ENCODE data around the gene TP53BP2.

The TP53BP2 gene

DNA sequence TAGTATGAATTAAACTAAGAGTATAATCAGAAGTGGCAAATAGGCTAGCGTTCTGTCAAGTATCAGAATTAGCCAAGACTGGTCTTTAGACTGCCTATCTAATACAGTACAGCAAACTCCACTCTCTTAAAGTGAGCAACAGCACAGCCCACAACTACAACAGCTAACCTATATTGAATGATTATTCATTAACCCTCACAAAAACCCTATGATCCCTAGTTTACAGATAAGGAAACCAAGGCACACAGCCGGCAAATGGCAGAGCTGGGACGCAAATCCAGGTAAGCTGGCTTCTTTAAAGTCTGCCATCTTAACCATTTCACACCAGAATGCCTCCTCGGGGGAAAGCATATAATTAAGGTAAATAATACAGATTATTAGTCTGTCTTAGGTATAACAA, 52.0 kb downstream of the TP53BP2 start:
- no peak for DNase-seq

GRCh38 chr1:223792046-223792445, 53.7 kb downstream of the TP53BP2 start:
- no peak for DNase-seq

DNA sequence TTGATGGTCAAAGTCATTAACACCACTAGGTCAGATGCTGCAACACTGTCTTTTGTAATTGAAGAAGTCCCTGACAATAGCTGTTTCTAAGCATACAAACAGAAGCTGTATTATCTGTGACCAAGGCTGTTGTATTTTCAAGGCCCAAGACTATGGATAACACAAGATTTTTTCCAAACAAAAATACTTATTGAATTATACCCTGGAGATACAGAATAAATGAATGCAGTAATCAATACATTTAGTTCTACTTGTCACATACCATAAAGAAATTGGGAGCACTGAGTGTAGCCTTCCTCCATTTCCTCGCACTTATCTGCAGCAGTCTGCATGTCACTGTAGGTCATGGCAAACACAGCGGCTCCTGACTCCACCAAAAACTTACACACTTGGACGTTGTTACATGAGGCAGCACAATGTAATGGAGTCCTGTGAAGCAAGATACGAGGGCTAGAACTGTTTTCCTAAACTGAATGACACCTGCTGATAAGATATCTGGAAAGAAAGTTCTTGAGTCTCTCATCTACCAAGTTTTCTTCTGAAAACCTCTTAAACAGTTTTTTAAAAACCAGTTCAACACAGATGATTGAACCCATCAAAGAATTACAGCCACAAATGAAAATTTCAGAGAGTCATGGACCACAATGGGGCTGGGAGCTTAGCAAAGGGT, 56.9 kb downstream of the TP53BP2 start:
- DNase-seq = no peak

- no peak for DNase-seq
Observed at GRCh38 chr1:223785808-223786207, 59.9 kb downstream of the TP53BP2 start.

DNA sequence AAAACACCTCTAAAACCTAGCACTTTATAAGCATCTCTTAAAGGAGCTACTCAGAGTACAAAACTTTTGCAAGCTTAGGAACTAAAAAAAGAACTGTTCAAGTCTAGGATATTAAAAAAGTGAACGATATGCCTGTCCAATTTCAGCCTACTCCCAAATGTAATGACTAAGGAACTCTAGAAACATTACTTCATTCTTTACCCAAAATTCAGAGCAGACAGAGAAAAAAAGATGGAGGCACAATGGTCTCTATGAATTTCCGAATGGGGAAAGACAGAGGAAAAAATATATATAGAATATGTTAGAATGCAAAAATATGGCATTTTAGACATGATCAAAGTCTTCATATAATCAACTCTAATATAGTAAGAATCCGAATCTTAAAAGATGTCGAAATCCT, 61.2 kb downstream of the TP53BP2 start:
- DNase-seq = no peak

GRCh38 chr1:223783676-223784075, 62.1 kb downstream of the TP53BP2 start:
- DNase-seq = no peak

- no peak for DNase-seq
Observed at GRCh38 chr1:223780949-223781348, 64.8 kb downstream of the TP53BP2 start.

- DNase-seq = no peak
Observed at GRCh38 chr1:223780318-223780717, 65.4 kb downstream of the TP53BP2 start.

- DNase-seq = no peak
Observed at GRCh38 chr1:223776826-223777454, 68.8 kb downstream of the TP53BP2 start.

DNA sequence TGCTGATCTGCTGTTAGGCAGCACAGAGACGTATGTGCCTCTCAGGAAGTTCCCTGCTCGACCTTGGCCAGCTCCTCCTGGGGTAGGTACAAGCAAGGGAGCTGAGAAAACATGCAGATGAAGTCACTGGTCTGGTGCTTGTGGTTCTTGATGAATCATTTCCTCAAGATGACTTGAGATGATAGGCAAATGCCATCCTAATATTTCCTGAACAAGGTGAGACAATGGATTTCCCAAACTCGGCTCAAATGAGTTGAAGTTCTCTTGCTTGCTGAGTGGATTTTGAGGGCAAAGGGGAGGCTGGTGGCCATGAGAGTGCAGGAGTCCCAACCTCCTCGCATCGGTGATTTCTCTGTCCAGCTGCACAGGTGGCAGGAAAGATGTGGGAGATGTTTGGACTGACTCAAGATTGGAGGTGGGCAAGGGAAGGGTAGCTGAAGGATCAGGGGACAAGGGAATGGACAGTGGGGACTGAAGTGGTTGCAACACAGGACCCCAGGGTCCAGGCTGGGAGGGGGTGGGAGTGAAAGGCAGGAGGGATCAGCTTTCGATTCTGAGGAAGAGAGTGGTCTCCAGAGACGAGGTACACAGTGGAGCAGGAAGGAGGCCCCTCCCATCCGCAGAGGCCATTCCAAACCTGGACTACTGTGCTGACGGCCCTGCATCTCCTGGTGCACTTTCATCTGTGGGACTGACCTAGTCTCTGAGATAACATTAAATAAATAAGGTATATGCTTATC, 69.5 kb downstream of the TP53BP2 start:
- no peak for DNase-seq

GRCh38 chr1:223775711-223776074, 70.1 kb downstream of the TP53BP2 start:
- no peak for DNase-seq

- no peak for DNase-seq
Observed at GRCh38 chr1:223775054-223775453, 70.7 kb downstream of the TP53BP2 start.

- no peak for DNase-seq
Observed at GRCh38 chr1:223774134-223774814, 71.5 kb downstream of the TP53BP2 start.

DNA sequence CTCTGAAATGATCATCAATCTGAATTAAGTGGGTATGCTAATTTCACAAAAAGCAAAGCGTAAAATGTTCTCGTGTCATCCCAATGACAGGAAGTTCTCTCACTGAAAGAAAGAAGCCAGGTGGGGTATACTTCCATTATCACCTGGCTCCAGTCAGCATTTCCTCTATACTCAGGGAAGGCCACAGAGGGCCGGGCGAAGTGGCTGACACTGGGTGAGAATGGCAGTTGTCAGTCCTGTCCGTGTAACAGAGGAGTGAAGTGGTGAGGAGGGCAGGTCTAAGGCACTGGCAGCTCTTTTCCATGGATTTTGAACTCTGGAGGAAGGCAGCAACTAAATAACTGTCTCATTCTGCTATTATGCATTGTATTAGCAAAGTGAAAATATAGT, 73.0 kb downstream of the TP53BP2 start:
- DNase-seq = no peak

DNA sequence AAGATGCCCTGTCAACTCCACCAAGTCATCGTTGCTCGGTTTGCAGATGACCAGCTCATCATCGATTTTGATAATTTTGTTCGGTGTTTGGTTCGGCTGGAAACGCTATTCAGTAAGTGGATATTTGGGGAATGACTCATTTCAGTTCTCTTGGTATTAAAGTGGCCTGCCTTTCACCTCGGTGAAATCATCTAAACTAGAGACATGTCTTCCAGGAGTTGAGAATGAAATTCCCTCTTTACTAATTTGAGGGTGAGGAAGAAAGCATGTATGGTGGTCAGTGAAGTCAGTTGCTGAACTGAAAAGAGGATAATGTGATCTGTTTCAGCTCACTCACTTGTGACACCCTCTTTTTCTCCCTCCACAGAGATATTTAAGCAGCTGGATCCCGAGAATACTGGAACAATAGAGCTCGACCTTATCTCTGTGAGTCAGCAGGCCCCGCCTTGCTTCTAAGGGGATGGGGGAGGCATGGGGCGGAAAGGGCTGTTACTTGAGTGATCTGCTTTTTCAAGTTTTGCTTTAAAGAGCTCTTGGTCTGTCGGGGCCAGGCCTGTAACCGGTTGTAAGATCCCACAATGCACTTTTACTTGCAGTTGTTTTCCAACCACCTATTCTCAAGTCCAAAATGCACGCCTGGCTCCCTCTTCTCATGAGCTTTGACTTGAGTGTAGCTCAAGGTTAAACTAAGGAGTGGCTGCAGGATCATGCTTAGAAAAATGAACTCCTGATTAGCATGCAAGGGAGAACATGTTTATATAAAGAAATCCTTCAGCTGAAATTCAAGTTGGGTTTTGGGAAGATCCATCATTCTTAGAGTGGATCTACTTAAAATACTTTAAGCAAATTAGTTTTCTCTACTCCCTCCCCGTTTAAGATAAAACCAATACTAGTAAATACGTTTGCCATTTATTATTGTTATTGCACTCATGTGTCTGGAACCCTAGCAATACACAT, 73.7 kb downstream of the TP53BP2 start:
- DNase-seq = no peak

DNA sequence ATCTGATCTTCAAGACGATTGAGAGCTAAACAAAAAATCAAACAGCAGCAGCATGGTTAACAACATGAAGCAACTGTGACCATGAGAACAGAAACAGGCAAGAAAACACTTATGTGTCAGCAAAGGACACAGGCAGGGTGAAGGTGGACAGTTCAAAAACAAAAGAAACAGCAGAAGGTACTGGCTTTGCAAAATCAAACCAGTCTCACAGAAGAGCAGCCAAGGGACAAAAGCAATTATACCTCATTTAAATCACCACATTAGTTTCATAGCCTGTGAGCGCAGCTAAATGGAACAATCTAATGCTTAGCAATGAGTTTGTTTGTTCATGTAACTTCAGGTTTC, 74.3 kb downstream of the TP53BP2 start:
- no peak for DNase-seq

- DNase-seq = no peak
Observed at GRCh38 chr1:223770621-223771315, 75.0 kb downstream of the TP53BP2 start.

GRCh38 chr1:223765719-223766340, 79.9 kb downstream of the TP53BP2 start:
- DNase-seq = no peak

GRCh38 chr1:223765036-223765718, 80.6 kb downstream of the TP53BP2 start:
- DNase-seq = no peak

DNA sequence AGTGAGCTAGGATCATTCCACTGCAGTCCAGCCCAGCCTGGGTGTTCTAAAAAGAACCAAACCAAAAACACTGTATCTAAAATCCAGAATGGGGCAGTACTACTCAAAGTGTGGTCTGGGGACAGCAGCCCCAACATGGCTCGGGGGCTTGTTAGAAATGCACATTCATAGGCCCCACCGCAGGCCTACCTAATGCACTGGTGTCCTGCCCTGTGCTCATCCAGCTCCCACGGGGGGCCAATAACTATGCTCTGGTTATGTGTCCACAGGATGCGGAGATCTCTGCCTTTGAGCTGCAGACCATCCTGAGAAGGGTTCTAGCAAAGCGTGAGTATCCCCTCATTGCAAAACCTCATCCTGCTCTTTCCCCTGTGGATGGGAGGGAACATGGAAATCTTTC, 81.9 kb downstream of the TP53BP2 start:
- DNase-seq = no peak

DNA sequence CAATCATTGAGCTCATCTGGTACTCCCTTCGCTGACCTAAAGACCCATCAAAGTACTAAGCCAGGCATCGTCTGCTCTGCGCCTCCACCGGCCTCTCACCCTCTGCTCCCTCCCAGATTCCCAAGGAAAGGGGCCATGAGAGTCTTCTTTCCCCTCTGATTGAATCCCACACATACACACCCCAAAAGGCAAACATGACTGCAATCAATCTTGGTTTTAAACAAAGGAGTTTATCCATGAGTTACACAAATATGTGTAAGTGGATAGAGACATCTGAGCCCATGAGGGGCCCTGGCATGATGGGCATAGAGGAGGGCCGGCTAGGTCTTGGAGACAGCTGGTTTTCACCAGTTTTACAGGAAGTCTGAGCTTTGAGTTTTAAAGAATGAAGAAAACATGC, 82.5 kb downstream of the TP53BP2 start:
- no peak for DNase-seq
